Measurements from ENCODE around the gene CEP126. TPM values are rescaled to one million over a fixed set of nuclear protein-coding genes. Genes with fewer than 3 reads are reported as not detected.

The CEP126 gene
- total and polyA plus RNA-seq, 2 donors (not counting 3 experiments of a cell fraction or from before 2014, with no cell fraction given) = 3.6 to 9.1 TPM

DNA sequence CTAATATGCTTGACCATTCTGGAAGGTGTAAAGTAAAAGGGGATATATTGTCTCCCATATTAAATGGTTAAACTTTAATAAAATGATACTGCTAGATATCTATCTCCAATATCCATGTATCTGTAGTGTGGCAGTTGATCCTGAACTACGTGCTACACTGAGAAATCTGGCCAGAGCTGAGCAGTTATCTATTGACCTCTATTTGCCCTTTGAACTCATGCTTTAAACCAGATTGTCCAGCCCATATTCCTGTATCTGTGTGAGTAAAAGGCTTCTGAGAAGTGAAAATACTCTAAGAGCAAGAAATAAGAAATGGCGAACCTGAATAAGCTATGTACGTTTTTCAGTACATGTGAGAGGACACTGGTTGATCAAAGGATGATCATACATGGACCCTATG is 40.5 kb downstream of the CEP126 start:
- no peaks in the 10 kb centered on the region for H3K4me1 ChIP-seq (ENCODE audit: control insufficient read depth, extremely low read depth, insufficient read depth, low read length)
- no peak overlapping the region for H2AFZ ChIP-seq (ENCODE audit: low read depth, low read length)
- H3K4me3 ChIP-seq (replicated peaks in 1 of 3; ENCODE audit: insufficient read depth in 1 of 3, low read depth in 1 of 3, low read length in 3 of 3) = no peak overlapping the region
- H3K9ac ChIP-seq (replicated peaks; ENCODE audit: extremely low read depth, insufficient read depth, low read length) = no peak overlapping the region
- ChIA-PET CTCF (interaction anchor here (0.7 to 1.3 kb wide), 3 partner anchors 10 to 53 kb away, joined by 3 to 5 read pairs (median 4); no protein-coding TSS in a partner anchor), POLR2A (no interaction called here)
- H4K20me1 ChIP-seq (replicated peaks; ENCODE audit: control insufficient read depth, extremely low read depth, insufficient read depth, low read length) = no peaks in the 10 kb centered on the region
- H3K4me2 ChIP-seq (ENCODE audit: insufficient read depth, low read length) = no peak overlapping the region
- H3K27me3 ChIP-seq (ENCODE audit: control insufficient read depth in 2 of 2, insufficient read depth in 2 of 2, low read length in 2 of 2) = no peaks in the 10 kb centered on the region
- H3K36me3 ChIP-seq (ENCODE audit: control insufficient read depth in 2 of 2, extremely low read depth in 1 of 2, insufficient read depth in 2 of 2, low read length in 2 of 2) = peaks cover 0 to 2% of the 10 kb centered on the region in 2 experiments
- H3K9me1 ChIP-seq (replicated peaks; ENCODE audit: control insufficient read depth, extremely low read depth, insufficient read depth, low read length) = no peaks in the 10 kb centered on the region
- no peaks in the 10 kb centered on the region for H3K9me3 ChIP-seq (replicated peaks; ENCODE audit: control insufficient read depth, insufficient read depth, low read length)
- no peaks in the 10 kb centered on the region for H3K79me2 ChIP-seq (ENCODE audit: control insufficient read depth, insufficient read depth, low read length)
- DNase-seq (ENCODE audit: low read depth, low spot score) (no peak), FAIRE-seq (no peak)
- no TSS peak for BruUV-seq (replicated peaks)
- no peak for TF ChIP-seq EZH2 (IDR thresholded peaks at IDR 0.05; ENCODE audit: borderline replicate concordance, low read depth, low read length, severe bottlenecking)
- TF ChIP-seq POLR2AphosphoS5 (IDR thresholded peaks at IDR 0.05; ENCODE audit: insufficient read depth, low read depth, low read length) = no peak
- TF ChIP-seq FOS (IDR thresholded peaks at IDR 0.05; ENCODE audit: borderline replicate concordance, insufficient read depth, low read length) = no peak
- TF ChIP-seq JUN (IDR thresholded peaks at IDR 0.05; ENCODE audit: borderline replicate concordance, insufficient read depth, insufficient read length, low read depth) = no peak
- TF ChIP-seq, protein P1, sequence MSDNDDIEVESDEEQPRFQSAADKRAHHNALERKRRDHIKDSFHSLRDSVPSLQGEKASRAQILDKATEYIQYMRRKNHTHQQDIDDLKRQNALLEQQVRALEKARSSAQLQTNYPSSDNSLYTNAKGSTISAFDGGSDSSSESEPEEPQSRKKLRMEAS (IDR thresholded peaks at IDR 0.05; ENCODE audit: insufficient read depth, insufficient read length) = no peak
- no peak for TF ChIP-seq MYC (IDR thresholded peaks at IDR 0.05; ENCODE audit: low read depth, low read length)
- no peak for TF ChIP-seq GATA2 (IDR thresholded peaks at IDR 0.05; ENCODE audit: insufficient read depth, insufficient read length, low read depth, low read length)
- TF ChIP-seq, protein P2, sequence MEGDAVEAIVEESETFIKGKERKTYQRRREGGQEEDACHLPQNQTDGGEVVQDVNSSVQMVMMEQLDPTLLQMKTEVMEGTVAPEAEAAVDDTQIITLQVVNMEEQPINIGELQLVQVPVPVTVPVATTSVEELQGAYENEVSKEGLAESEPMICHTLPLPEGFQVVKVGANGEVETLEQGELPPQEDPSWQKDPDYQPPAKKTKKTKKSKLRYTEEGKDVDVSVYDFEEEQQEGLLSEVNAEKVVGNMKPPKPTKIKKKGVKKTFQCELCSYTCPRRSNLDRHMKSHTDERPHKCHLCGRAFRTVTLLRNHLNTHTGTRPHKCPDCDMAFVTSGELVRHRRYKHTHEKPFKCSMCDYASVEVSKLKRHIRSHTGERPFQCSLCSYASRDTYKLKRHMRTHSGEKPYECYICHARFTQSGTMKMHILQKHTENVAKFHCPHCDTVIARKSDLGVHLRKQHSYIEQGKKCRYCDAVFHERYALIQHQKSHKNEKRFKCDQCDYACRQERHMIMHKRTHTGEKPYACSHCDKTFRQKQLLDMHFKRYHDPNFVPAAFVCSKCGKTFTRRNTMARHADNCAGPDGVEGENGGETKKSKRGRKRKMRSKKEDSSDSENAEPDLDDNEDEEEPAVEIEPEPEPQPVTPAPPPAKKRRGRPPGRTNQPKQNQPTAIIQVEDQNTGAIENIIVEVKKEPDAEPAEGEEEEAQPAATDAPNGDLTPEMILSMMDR (IDR thresholded peaks at IDR 0.05; ENCODE audit: extremely low read depth in 1 of 2, insufficient read depth in 1 of 2, low read depth in 1 of 2, low read length in 2 of 2) = no peak
- no peak for TF ChIP-seq POLR2A (IDR thresholded peaks at IDR 0.05; ENCODE audit: low read depth, low read length)
- intact Hi-C loops (cut with micrococcal nuclease) (no loop called here), dilution Hi-C loops (cut with MboI; ENCODE audit: extremely low pct_ligation_motif_present, low sequenced_read_pairs) (no loop called here)
- H3K27ac ChIP-seq (ENCODE audit: insufficient read depth, low read depth, low read length) = no peak overlapping the region
